Bone marrow (tissue), 2 donors: ENCODE measurements around the gene PEX26.
"Not testable (repeated sequence)": the region's sequence is repeated elsewhere in the genome, so short reads cannot be mapped to it uniquely, and the experiment has no call there.

Experiments used
- DNase-seq, 2 donors: peaks; one replicate each; lab custom pipeline; 2025; lab: John Stamatoyannopoulos, UW

PEX26 gene

GRCh38 chr22:18096823-18097222 is 19.0 kb downstream of the PEX26 start:
- DNase-seq: peak in 1 of 2 donors; percentile 36

DNA sequence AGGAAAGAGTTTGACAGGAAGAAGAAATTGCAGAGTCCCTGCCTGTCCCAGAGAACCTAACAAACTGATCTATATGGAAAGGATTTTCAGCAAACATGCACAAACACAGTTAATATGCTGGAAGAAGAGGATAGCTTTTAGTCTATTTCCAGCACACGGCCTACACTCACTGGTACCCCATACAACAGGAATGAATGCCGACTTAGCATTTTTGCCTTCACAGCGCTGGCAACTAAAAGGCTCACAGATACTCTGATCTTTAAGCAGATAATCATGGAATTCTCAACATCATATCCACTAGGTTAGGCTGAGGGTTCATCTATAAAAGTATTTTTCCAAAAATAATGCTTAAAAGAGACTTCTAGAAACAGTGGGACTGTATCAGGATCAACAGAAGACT is 23.0 kb downstream of the PEX26 start:
- no peak for DNase-seq

DNA sequence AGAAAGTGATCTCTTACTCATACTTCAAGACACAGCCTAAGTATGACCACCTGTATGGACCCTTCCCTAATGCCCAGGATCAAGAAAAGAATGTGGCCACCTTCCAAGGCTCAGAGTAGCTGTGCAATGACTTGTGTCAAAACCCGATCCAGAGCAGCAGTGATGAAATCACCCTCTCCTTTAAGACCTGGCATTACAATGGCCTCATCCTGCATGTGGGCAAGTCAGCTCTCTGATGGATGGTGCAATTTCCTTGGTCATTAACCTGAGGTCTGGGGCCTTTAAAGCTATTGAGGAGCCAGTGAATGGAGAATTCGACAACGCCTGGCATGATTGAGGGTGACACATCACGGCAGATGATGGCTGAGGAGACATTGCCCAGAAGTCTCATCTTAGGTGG is 23.7 kb downstream of the PEX26 start:
- no peak for DNase-seq

DNA sequence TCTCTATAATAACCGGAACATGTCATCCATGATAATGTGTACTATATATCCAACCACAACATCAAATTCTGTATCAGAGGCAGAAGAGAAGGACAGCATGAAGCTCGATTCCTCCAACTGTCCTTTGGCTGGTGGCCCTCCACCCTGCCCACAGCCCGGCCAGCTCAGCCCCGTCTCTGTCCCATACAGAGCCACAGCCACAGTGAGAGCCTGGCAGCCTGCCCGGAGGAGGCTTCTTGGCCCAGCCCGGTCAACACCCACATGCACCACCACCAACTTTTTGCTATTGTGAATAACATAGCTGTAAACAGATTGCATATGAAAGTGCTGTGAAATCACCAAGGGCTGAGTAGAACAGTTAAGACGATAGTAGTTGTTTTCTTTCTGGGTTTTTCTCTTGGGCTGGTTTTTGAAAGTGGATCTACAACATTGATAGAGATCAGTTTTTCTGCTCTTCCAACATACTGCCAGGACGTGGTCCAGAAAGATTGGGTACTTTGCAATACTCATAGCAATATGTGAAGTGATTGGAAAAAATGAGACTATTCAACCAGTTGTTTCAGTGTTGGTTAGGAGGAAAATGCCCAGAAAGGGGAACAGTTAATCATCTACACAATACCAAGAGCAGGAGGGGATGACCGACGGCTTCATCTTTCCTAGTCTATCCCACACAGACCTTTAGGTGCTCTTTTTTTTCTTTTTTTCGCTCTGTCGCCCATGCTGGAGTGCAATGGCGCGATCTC is 25.9 kb downstream of the PEX26 start:
- no peak for DNase-seq

GRCh38 chr22:18104566-18104965 is 26.8 kb downstream of the PEX26 start:
- DNase-seq: no peak

DNA sequence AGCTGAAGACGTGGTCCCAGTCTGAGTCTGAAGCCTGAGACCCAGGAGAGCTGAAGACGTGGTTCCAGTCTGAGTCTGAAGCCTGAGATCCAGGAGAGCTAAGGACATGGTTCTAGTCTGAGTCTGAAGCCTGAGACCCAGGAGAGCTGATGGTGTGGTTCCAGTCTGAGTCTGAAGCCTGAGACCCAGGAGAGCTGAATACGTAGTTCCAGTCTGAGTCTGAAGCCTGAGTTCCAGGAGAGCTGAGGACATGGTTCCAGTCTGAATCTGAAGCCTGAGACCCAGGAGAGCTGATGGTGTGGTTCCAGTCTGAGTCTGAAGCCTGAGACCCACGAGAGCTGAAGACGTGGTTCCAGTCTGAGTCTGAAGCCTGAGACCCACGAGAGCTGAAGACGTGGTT is 28.2 kb downstream of the PEX26 start:
- DNase-seq: not testable (repeated sequence)

GRCh38 chr22:18106550-18107341 is 29.0 kb downstream of the PEX26 start:
- DNase-seq: not testable (repeated sequence)

- no peak for DNase-seq
These were observed 30.4 kb downstream of the PEX26 start for GRCh38 chr22:18108187-18108586.

- DNase-seq: no peak
These were observed 31.8 kb downstream of the PEX26 start for GRCh38 chr22:18109410-18110193.

DNA sequence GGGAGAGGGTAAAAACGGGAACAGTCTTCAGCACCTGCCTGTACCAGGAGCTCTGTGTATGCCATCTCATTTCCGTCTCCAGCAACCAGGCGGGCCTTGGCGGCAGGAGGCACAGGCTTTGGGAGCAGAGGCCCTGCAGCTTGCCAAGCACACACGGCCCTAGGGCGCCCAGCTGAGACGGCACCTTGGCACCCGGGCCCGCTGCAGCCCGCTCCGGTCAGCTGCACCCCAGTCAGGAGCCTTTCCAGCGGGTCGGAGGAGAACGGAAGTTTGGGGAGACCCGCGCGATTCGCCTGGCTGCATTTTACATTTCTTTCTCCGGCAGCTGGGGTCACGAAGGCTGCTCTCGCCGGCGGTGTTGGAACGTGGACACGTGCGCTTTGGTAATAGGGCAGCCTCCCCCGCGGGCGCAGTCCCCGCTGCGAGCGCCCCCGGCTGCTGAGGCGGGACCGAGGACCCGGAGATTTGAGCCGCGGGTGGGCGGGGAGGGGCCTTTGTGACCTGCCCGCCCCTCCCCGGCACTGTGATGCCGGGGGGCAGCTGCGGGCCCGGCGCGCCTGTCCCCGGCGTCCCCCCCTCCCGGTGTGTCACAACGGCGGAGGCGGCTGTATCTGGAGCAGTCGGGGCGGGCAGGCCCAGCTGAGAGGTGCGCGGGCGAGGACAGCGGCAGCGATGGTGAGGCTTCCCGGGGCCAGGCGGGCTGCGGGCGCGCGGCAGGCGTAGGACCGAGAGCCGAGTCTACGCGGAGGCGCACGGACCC is 32.6 kb downstream of the PEX26 start, which contains the start of gene TUBA8:
TSS of gene TUBA8 (plus strand) at position 616 of the 760 bp plus-strand sequence. CDS start at position 673, 57 bp downstream.
- DNase-seq: no peak

- DNase-seq: no peak
These were observed 33.4 kb downstream of the PEX26 start for GRCh38 chr22:18110954-18111758.

DNA sequence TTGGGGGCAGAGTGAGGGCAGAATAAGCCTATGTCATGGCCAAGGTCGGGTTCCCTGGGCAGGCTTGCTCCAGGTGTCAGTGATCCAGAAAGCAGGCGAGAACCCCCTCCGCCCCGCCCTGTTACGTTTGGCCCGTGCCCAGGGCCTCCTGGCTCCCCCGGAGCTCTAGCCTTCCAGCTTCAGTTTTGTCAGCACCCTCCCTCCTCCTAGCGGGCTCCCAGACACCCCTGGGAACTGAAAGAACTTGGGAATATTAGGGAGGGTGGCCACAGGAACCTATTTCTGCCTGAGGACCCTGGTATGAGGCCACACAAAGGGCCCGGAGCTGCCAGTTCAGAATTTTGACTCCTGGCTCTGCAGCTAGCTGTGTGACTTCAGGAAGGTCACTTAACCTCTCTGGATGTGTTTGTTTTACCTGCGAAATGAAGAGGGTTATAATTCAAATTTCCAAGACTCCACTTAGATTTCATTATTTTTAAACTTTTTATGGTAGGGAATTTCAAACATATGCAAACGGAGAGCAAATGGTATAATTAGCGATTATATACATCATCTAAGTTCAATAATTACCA is 34.1 kb downstream of the PEX26 start:
- DNase-seq: no peak

- DNase-seq: no peak
These were observed 34.6 kb downstream of the PEX26 start for GRCh38 chr22:18112440-18112839.

- DNase-seq: no peak
These were observed 36.0 kb downstream of the PEX26 start for GRCh38 chr22:18113680-18114394.

GRCh38 chr22:18114495-18114894 is 36.7 kb downstream of the PEX26 start:
- DNase-seq: no peak

DNA sequence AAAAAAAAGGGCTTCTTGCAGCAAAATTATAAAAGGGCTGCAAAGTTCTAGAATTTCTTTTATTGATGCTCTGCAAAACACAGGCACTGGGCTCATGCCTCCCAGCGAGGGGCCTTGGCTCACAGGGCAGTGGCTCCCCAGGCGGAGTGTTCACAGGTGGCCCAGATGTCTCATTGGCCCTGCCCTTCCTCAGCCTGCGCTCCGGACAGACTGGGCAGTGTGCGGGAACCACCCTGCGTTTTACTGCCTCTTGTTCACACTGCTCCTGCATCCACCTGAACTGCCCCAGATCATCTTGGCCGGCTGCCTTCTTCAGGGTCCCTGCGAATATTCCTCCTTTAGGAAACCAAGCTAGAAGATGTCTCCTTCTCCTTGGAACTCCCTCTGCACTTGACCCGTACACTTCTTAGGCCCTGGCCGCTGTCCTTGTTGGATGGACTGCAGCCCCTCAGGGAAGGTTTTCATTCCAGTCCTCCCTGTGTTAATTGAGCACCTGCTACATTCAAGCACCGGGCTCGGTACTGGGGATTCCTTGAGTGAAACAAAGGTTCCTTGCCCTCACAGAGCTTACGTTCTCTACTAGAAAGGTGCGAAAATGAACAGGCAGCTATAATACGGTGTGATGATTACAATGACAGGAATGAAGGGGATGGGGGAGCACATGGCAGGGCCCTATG is 37.3 kb downstream of the PEX26 start:
- no peak for DNase-seq

- no peak for DNase-seq
These were observed 38.1 kb downstream of the PEX26 start for GRCh38 chr22:18115906-18116371.

- DNase-seq: no peak
These were observed 38.8 kb downstream of the PEX26 start for GRCh38 chr22:18116634-18117033.

DNA sequence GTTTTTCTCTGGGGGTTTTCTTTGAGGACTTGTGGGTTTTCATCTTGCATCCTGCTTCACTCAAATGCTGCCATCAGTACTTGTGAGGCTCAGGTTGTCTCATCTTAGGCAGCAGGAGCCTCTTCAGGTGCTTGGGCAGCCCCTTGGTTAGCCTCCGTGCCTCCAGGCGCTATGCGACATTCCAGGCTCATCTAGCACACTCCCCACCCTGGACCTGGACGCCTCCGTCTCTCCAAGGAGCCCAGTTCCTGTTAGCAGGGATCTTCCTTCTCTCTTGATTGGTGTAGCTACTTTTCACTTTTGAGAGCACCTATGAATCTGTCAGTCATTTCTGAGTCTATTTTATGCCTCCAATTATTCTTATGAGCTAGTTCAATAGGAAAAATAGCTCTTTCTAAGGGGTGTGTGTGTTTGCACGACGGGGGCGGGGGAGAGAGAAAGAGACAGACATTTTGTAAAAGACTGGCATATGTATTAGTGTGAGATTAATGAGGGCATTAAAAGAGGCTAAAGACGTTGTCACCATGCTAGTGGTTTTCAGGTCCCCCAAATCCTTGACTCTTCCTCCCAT is 40.6 kb downstream of the PEX26 start:
- no peak for DNase-seq
